CD4-positive, alpha-beta T cell treated with Interleukin-15 for 4 hours (primary cell): ENCODE measurements around the gene SLC25A21.
"Not testable (repeated sequence)": the region's sequence is repeated elsewhere in the genome, so short reads cannot be mapped to it uniquely, and the experiment has no call there.

ENCODE experiments used
- DNase-seq: peaks from one replicate; pipeline ENCODE4 v3.0.0-alpha.2; 2020; ENCODE audit warnings: low spot score

SLC25A21 gene

GRCh38 chr14:36986407-36986806, 186.0 kb downstream of the SLC25A21 start:
- no peak for DNase-seq

GRCh38 chr14:36981832-36982529, 190.4 kb downstream of the SLC25A21 start:
- DNase-seq, result no peak

- DNase-seq, result not testable (repeated sequence)
These were observed 192.0 kb downstream of the SLC25A21 start for GRCh38 chr14:36980413-36980812.

- no peak for DNase-seq
These were observed 192.5 kb downstream of the SLC25A21 start for GRCh38 chr14:36979863-36980262.

- DNase-seq, result no peak
These were observed 195.8 kb downstream of the SLC25A21 start for GRCh38 chr14:36976571-36977023.

- no peak for DNase-seq
These were observed 196.6 kb downstream of the SLC25A21 start for GRCh38 chr14:36975834-36976233.

GRCh38 chr14:36974985-36975384, 197.4 kb downstream of the SLC25A21 start:
- no peak for DNase-seq

- DNase-seq, result no peak
These were observed 198.5 kb downstream of the SLC25A21 start for GRCh38 chr14:36973806-36974442.

GRCh38 chr14:36971263-36971855, 201.0 kb downstream of the SLC25A21 start:
- DNase-seq, result no peak

GRCh38 chr14:36967892-36968555, 204.4 kb downstream of the SLC25A21 start:
- no peak for DNase-seq

- no peak for DNase-seq
These were observed 216.4 kb downstream of the SLC25A21 start for GRCh38 chr14:36955967-36956366.

- no peak for DNase-seq
These were observed 217.0 kb downstream of the SLC25A21 start for GRCh38 chr14:36955376-36955775.

GRCh38 chr14:36952689-36953088, 219.7 kb downstream of the SLC25A21 start:
- DNase-seq, result no peak

- no peak for DNase-seq
These were observed 221.0 kb downstream of the SLC25A21 start for GRCh38 chr14:36951380-36951911.

- DNase-seq, result no peak
These were observed 221.6 kb downstream of the SLC25A21 start for GRCh38 chr14:36950812-36951211.

- DNase-seq, result no peak
These were observed 223.0 kb downstream of the SLC25A21 start for GRCh38 chr14:36949371-36949770.

- no peak for DNase-seq
These were observed 224.1 kb downstream of the SLC25A21 start for GRCh38 chr14:36948157-36948859.

GRCh38 chr14:36947362-36947761, 225.0 kb downstream of the SLC25A21 start:
- no peak for DNase-seq

- no peak for DNase-seq
These were observed 225.5 kb downstream of the SLC25A21 start for GRCh38 chr14:36946872-36947271.

- DNase-seq, result no peak
These were observed 227.9 kb downstream of the SLC25A21 start for GRCh38 chr14:36944307-36945010.
